Activated gamma-delta T cell (primary cell): ENCODE measurements around the gene KCTD15.
"Not testable (repeated sequence)": the region's sequence is repeated elsewhere in the genome, so short reads cannot be mapped to it uniquely, and the experiment has no call there.

Experiments
- DNase-seq: peaks from one replicate; lab custom pipeline; 2025; lab: John Stamatoyannopoulos, UW

KCTD15 gene

GRCh38 chr19:33814181-33815165 is 17.8 kb downstream of the KCTD15 start:
- no peak for DNase-seq

GRCh38 chr19:33815380-33816340 is 19.0 kb downstream of the KCTD15 start:
- no peak for DNase-seq

GRCh38 chr19:33818411-33818810 is 21.7 kb downstream of the KCTD15 start:
- no peak for DNase-seq

- not testable (repeated sequence) for DNase-seq
These were observed 22.4 kb downstream of the KCTD15 start for GRCh38 chr19:33819078-33819477.

GRCh38 chr19:33819506-33819879 is 22.8 kb downstream of the KCTD15 start:
- no peak for DNase-seq

GRCh38 chr19:33819880-33820781 is 23.5 kb downstream of the KCTD15 start:
- no peak for DNase-seq

- DNase-seq: no peak
These were observed 25.2 kb downstream of the KCTD15 start for GRCh38 chr19:33821871-33822270.

GRCh38 chr19:33823341-33823740 is 26.7 kb downstream of the KCTD15 start:
- no peak for DNase-seq

GRCh38 chr19:33825556-33825955 is 28.9 kb downstream of the KCTD15 start:
- DNase-seq: no peak

- no peak for DNase-seq
These were observed 29.9 kb downstream of the KCTD15 start for GRCh38 chr19:33826521-33826920.

- DNase-seq: no peak
These were observed 31.8 kb downstream of the KCTD15 start for GRCh38 chr19:33828266-33829075.

GRCh38 chr19:33830264-33830663 is 33.6 kb downstream of the KCTD15 start:
- DNase-seq: no peak

- no peak for DNase-seq
These were observed 35.2 kb downstream of the KCTD15 start for GRCh38 chr19:33831825-33832224.

GRCh38 chr19:33832633-33833032 is 36.0 kb downstream of the KCTD15 start:
- no peak for DNase-seq

- no peak for DNase-seq
These were observed 43.7 kb downstream of the KCTD15 start for GRCh38 chr19:33840382-33840781.

- no peak for DNase-seq
These were observed 44.1 kb downstream of the KCTD15 start for GRCh38 chr19:33840783-33841182.

GRCh38 chr19:33841685-33842084 is 45.0 kb downstream of the KCTD15 start:
- DNase-seq: no peak

GRCh38 chr19:33844478-33844877 is 47.8 kb downstream of the KCTD15 start:
- no peak for DNase-seq

- DNase-seq: no peak
These were observed 48.8 kb downstream of the KCTD15 start for GRCh38 chr19:33845498-33845897.

- DNase-seq: no peak
These were observed 53.0 kb downstream of the KCTD15 start for GRCh38 chr19:33849551-33850147.
